Left cardiac atrium (tissue), 4 donors: ENCODE data around the gene CARNS1. TPM values are rescaled to one million over a fixed set of nuclear protein-coding genes. Genes with fewer than 3 reads are reported as not detected.

Experiments used
- ATAC-seq, 2 donors: fragments of 200-7000 bp; cut with Tn5 transposase; one replicate each; pipeline ENCODE4 v1.9.1; 2020; ENCODE audit warnings: mild to moderate bottlenecking in 2 of 2, moderate library complexity in 2 of 2
- DNase-seq: peaks from one replicate; pipeline ENCODE4 v3.0.0-alpha.2; 2020
- intact Hi-C, 2 donors: fragments of 100-400 bp; cut with DNase I; formaldehyde crosslinking; loops; one replicate each; pipeline versions ENCODE4 v1.14.1 to v1.15.1; 2022 to 2023
- total RNA-seq, 2 donors: library from RNA; stranded (reverse); fragmentation: NEBNext Ultra II Directional; extraction: Animal tissue kit (Norgen Biotek cat#: 25700); gene quantifications; one replicate each; pipeline ENCODE4 v1.2.1, GENCODE V29; 2021
- donor health status: DM: no; HTN: yes; CAD: no.
- donor health status: DM: no; HTN: yes; CAD: no; lungs with severe emphysema.
- donor health status: DM: yes; HTN: yes; CAD: no.
- donor health status: Dilated cardiomyopathy.

CARNS1 gene
- total RNA-seq, 2 donors from 2014 or later, result 6.6 to 11.9 TPM

DNA sequence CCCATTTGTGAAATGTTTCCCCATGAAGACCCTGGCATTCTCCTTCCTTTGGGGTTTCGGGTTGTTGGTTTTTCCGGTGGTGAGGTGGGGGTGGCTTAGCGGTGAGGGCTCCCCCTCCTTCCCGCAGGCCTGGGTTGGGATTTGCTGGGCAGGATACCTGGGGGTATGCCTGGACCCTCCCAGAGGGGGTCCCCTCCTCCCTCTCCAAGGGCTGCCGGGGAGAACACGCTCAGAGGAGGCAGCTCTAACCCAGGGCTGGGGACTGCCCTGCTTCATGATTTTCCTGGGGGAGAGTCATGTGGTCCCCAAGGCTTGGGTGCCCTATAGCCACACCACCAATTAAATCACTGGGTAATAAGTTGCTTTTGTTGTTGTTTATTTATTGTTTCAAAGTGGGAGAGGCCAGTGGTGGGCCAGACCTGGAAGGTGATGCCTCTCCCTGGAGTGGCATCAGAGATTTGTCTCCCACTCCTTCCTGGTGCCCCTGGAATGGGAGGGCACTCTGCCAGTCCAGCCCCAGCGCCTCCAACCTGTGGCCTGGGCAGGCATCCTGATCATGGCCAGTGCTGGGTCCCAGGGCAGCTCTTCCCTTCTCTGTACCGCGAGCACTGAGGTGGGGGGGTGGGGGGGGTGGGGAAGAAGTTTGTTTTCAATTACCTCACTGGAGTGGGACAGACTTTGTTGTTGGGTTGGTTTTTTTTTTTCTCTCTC is 40.8 kb upstream of the CARNS1 start:
- DNase-seq, result no peak
- intact Hi-C loops, result no loop called here
- ATAC-seq, result no peak

DNA sequence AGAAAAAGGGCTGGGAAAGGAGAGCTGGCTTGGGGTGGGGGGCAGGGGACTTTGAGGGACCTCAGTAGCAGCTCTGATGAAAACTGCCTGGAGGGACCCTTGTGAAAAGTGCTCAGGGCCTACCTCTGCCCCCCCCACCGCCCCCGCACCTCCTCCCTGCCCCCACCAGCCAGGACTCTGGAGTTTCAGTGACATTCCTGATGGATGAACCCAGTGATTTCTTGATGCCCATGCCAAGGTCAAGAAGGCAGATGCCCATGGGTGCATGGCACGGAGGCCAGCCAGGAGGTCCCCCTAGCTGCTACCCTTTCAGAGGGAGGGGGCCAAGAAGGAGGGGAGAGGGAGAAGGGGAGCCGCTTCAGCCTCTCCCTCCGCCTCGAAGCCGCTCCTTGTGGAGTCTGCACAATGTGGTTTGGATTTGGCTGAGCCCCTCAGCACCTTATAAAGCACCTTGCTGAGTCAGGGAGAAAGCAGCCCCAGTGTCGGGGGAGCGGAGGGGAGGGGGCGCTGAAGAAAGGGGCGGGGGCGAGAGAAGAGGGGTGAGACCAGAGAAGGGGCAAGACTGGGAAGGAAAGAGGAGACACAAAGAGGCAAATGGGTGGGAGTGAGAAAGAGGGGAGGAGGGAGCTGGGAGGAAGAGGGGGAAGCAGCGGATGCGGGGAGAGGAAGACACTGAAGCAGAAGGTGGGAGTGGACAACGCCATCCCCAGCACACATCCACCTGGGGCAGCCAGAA is 40.0 kb upstream of the CARNS1 start:
- ATAC-seq, result no peak
- intact Hi-C loops, result no loop called here
- DNase-seq, result no peak

DNA sequence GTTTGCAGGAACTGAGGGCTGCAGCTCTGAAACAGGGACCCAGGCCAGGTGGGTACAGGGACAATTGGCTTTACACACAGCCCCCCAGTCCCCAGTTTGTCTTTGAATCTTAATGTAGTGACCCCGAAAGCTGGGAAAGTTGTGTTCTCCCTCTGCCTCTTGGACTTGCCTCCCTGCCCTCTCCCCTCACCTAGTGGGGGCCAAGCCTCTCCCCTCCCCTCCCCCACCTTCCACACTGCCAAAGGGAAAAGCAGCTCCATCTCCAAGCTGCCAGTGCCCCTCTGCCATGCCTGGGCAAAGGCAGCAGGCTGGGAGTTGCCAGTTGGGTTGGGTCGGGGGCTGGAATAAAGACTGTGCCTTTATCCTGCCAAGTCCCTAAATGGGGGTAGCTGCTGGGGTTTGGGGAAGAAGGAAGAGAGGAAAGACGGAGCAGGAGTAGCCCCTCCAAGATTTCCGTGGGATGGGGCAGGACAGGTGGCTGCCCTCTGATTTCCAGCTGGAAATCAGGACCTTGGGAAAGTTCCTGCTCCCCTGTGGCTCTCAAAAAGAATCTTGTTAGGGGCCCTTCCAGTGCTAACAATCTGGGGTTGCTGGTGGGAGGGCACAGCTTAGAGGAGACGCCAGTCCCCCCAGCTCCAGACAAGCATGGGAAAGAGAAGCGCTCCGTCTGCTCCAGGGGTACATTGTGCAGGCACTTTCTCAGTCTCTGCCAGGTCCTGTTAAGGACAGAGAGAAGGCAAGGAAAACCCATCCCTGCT is 39.2 kb upstream of the CARNS1 start:
- ATAC-seq (no peak), DNase-seq (no peak)
- intact Hi-C loops, result no loop called here

DNA sequence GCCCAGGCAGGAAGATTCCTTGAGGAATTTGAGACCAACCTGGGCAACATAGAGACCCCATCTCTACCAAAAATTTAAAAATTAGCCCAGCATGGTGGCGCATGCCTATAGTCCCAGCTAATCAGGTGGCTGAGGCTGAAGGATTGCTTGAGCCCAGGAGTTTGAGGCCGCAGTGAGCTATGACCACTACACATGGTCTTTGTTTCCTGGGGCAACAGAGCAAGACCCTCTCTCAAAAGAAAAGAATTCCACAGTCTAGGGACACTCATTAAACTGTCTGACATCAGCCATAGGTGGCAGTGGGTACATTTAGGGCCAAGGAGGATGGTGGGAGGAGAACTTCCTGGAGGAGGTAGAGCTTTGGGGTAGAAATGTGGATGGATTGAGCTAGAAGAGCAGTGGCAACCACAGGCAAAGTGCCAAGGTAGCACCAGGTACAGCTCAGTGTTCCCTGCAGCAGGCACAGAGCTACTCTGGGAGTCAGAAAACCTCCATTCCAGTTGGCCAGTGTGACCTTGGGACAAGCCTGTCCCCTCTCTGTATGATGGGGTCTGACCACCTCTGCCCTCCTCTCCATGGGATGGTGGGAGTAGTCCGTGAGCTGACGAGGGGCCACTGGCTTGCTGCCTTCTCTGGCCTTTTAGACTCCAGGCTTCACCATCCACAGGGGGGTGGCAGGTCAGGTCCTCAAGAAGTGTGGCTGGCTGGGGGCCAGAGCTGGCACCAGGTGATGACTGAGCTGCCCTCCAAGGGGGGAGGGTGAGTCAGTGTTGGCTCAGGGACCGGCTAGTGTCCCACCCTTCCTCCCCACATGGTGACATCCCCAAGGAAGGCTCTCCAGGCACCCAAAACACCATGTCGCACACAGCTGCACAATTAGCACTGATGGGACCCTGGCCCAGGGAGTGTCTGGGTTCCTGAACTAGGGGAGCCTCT is 38.3 kb upstream of the CARNS1 start:
- DNase-seq (no peak), ATAC-seq (no peak)
- intact Hi-C loops, result no loop called here

DNA sequence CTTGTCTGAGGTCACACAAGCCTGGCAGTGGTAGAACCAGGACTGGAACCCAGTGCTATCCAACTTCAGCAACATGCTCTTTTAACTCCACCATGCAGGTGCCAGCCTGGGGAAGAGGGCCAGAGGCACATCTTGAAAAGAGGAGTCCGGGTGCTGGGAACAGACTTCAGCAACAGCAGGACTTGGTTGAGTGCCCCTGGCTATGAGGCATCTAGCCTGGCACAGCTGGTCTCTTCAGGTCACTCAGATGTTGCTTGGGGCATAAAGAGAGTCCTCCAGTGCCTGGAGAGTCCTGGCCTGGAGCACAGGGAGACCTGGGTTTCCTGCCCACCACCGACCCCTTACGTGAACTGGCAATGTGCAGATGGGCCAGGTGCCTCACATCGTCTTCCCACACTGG is 36.9 kb upstream of the CARNS1 start:
- intact Hi-C loops, result no loop called here

DNA sequence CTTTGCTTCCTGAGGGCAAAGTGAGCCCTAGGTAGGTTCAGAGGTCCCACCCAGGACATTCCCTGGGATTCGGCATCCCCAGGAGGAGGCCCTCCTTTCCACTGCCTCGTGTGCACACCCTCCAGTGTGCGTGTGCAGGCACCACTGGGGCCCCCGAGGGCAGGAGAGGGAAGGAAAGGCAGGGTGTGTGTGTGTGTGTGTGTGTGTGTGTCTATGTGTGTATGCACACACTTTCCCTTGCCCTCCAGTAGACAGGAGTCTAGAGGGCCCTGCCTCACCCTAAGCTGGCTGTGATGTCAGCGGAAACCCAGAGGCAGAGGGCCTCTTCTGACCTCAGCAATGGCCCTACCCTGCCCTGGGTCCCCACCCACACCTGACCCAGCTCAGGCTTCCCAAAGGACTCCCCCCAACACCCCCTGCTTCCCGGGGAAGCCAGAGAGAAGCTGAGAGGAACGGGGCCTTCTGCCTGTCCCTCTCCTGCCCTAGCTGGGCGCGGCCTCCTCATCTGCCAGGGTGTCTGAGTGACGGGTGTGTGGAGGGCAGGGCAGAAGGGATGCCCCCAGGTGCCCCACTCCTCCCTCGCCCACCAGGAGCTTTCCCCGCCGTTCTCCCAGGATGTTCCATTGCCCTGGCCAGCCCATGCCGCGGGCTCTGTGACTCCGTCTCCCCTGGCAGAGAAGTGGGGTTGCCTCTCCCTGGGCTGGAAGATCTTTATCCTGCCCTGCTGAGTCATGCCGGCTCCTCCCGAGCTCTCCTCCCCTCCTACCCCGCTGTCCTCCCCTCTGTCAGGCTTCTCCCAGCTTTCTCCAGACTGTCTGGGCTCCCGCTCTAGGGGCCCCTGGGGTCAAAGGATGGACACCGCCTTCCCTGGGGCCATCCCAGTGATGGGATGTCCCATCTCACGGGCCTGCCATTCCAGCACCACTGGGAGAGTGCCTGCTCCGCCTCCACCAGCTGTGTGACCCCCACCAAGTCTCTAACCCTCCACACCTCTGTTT is 36.1 kb upstream of the CARNS1 start:
- DNase-seq, result no peak
- peak in 1 of 2 donors; percentile 44 for ATAC-seq

More for the DNA sequence above, 36.9 kb upstream of the CARNS1 start:
- ATAC-seq (no peak), DNase-seq (no peak)

DNA sequence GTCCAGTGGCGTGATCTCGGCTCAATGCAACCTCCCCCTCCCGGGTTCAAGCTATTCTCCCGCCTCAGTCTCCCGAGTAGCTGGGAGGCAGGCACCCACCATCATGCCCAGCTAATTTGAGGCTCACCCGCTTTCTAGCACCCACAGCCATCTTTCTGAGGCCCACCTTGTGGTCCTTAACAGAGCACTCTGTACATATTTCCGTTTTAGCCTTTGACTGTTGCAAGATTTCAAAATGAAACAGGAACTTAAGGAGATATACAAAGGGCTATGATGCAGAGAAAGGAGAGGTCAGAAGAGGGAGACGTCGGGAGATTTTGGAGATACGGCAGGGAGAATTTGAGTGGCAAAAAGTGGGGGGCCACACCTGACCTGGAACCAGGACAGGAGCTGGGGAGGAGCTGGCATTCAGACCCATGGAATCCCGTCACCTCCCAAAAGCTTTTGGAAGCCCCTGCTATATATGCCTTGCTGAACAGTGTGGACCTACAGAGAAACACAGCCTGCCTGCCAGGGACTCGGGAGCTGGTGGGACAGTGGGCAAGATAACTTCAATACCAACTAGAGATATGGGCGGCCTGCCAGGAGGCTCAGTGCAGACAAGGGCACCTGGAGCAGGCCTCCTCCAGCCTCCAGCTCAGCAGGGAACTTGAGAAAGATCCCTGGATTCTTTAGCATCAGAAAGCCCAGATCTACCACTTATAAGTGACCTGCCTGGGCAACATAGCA is 34.1 kb upstream of the CARNS1 start:
- intact Hi-C loops, result loop anchor here (5.0 kb wide), 1 partner anchor 34 kb away; no protein-coding TSS in a partner anchor

More for the DNA sequence above, 36.1 kb upstream of the CARNS1 start:
- intact Hi-C loops, result loop anchor here (5.0 kb wide), 1 partner anchor 32 kb away; no protein-coding TSS in a partner anchor

DNA sequence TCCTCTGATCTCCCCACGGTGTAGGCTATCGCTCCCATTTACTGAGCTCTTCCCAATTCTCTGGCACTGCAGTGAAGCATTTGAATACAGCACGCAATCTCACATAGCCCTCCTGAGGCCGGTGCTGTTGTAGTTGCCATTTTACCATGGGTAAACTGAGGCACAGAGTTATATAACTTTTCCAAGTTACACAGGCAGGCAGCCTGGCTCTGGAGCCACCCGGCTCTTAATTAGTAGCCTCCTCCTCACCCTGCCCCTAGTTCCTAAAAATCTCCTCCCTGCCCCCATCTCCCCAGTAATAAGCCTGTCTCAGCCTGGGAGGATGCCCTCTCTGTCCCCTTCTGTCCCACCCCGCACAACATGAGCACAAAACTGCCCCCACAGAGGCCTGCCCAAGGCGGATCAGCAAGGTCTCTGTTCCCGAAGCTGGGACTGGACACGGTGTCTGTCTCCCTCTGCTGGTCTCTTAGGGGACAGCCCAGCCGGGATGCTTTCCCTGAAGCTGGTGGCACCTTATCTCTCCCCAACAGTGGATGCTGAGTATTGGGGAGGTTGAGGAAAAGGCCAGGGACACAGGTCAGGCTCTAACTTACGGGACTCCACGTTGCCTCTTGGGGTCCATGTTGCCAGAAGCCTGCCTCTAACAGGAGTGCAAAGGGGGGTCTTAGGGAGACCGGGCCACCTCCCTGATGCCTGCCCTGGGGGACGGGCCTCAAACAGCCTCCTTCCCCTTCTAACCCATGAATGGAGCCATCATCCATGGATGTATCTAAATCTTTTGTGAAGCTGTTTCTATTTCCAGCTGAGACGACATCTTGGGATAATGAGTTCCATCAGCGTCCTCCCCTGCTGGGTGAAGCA is 33.0 kb upstream of the CARNS1 start:
- DNase-seq (peak; percentile 84), ATAC-seq (peak; percentile 78 to 89)
- intact Hi-C loops, result loop anchor here (2.0 to 5.0 kb wide), 2 partner anchors 26 to 35 kb away; no protein-coding TSS in a partner anchor

More for the DNA sequence above, 34.1 kb upstream of the CARNS1 start:
- DNase-seq, result no peak
- no peak for ATAC-seq

DNA sequence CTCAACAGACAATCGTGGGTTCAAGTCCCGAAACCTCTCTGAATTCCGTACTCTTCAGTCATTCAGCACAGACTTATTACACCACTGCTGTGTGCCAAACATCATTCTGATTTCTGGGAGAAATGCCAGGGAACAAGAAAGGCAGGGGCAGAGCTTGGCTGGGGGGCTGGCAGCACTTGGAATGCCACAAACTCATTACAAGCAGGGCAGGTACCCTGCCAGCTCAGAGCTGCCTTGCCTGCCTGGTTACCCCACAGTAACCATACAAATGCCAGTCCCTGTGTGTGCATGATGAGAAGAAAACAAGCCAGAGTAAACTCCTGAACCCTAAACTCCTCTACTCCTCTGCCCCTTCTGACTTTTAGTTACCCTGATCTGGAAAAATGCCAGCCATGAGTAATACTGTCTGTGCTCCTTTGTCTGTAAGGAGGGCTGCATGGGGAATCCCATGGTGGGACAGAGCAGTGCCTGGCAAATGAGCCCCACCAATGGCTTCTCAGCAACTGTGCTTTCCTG is 30.6 kb upstream of the CARNS1 start:
- ATAC-seq (peak in 1 of 2 donors; percentile 31), DNase-seq (no peak)

DNA sequence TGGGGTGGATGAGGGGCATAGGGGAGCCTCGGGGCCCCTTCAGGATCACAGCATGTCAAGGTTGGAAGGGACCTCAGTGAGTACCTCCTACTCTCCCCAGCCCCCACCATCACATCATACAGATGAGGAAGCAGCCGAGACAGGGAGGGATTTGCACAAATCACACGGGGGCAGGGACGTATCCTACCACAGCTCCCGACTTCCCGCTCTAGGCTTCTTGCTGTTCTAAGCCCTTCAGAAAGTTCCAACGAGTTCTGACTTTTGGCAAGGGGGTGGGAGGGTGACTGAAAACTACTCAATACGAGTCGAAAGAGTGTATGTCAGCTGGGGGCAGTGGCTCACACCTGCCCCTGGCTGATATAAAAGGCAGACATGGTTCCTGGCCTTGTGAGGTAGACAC is 28.4 kb upstream of the CARNS1 start:
- ATAC-seq (no peak), DNase-seq (no peak)
- intact Hi-C loops, result no loop called here

More for the DNA sequence above, 30.6 kb upstream of the CARNS1 start:
- intact Hi-C loops, result loop anchor here (5.0 kb wide), 1 partner anchor 38 kb away; no protein-coding TSS in a partner anchor

DNA sequence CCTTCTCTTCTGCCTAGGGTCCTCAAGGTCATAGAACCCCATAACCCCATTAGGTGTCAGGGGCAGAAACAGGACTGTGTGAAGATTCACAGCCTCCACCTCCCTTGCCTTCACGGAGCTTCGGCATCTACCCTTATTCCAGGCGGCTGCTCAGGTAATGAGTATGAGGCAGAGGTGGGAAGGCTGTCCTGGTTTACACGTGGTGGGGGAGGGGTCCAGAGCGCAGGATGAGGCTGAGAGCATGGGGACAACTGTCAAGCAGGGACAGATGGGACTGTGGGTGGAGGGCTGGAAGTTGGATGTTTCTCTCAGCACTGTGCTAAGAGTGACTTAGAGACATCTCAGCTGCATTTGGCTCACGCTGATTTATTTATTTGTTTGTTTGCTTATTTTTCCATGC is 28.0 kb upstream of the CARNS1 start:
- intact Hi-C loops, result no loop called here
- DNase-seq (no peak), ATAC-seq (no peak)

DNA sequence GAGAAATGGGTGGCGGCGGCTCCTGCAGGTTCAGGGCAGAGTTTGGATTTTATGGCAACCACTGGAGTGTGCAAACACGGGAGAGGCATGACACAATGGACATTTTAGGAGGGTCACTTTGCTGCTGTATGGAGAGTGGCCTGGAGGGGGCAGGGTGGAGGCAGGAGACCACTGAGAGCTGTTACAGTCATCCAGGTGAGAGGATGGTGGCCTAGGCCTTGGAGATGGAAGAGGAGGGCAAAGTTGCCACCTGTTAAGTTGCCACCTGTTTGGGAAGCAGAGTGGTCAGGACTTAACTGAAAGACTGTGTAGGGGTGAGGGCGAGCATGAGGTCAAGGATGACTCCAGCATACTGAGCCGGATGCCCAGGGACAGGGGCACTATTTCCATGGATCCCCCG is 26.0 kb upstream of the CARNS1 start:
- intact Hi-C loops, result no loop called here

DNA sequence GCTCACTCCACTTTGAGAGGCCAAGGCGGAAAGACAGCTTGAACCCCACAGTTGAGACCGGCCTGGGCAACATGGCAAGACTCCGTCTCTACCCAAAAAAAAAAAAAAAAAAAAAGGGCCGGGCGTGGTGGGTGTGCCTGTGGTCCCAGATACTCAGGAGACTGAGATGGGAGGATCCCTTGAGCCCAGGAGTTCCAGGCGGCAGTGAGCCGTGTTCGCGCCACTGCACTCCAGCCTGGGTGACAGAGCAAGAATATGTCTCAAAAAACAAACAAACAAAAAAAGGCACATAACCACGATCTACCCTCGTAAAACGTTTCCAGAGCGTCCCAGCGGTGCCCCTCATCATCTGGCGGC is 24.6 kb upstream of the CARNS1 start:
- ATAC-seq, result no peak
- intact Hi-C loops, result loop anchor here in 1 of 2 donors (10.0 kb wide), 1 partner anchor 114 kb away; the partner anchor contains the start of genes CDK2AP2 and PITPNM1
- DNase-seq, result no peak

More for the DNA sequence above, 26.0 kb upstream of the CARNS1 start:
- DNase-seq (no peak), ATAC-seq (no peak)

DNA sequence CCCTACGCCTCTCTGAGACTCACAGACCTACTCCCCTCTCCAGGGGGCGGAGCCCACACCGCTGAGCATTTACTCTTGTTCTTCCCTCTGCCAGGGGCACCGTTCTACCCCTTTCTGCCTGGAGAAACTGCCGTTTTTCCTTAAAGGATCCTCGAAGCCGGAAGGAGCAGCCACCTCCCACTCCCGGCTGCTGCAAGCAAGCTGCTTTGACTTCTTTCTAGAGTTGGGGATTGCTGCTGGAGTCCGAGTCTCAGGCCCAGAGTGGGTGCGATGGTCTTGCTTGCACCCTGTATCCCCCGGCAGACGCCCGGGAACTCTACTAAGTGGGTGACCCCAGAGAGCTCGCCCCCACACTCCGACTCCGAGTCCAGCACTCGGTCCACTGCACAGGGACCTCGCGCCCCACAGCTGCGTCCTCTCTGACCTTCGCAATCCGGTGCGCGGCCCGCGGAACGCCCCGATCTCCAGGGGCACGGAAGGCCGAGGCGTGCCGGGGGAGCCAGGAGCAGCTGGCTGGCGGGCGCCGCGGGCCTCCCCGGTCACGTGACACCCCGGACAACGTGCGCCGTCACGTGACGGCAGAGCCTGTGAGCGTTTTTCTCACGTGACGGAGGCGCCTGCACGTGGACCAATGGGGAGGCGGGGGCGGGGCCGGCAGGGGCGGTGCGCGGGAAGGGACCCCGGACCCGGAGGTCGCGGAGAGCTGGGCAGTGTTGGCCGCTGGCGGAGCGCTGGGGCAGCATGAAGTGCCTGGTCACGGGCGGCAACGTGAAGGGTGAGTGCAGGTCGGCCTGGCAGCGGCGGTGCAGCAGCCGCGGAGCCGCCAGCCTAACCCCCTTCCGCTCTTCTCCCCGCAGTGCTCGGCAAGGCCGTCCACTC is 23.9 kb upstream of the CARNS1 start, which contains the start of gene RAD9A:
TSS of gene RAD9A (plus strand) at position 683 of the 879 bp plus-strand sequence. CDS start at position 742, 59 bp downstream.
- ATAC-seq (peak; percentile 87 to 94), DNase-seq (peak; percentile 98)
- intact Hi-C loops, result loop anchor here in 1 of 2 donors (10.0 kb wide), 1 partner anchor 113 kb away; the partner anchor contains the start of genes CDK2AP2 and PITPNM1
